Activated T-cell treated with anti-CD3 and anti-CD28 coated beads for 4 hours (primary cell): ENCODE data around the gene USP48.
"Not testable (repeated sequence)": the region's sequence is repeated elsewhere in the genome, so short reads cannot be mapped to it uniquely, and the experiment has no call there.

Experiments
- DNase-seq: peaks from one replicate; pipeline ENCODE4 v3.0.0-alpha.2; 2020

USP48 gene

GRCh38 chr1:21691739-21692138, 91.2 kb downstream of the USP48 start:
- no peak for DNase-seq

GRCh38 chr1:21689661-21690372, 93.1 kb downstream of the USP48 start:
- no peak for DNase-seq

GRCh38 chr1:21687081-21687529, 95.8 kb downstream of the USP48 start:
- no peak for DNase-seq

GRCh38 chr1:21685946-21686678, 96.8 kb downstream of the USP48 start:
- no peak for DNase-seq

- no peak for DNase-seq
Observed at GRCh38 chr1:21681426-21681825, 101.5 kb downstream of the USP48 start.

- no peak for DNase-seq
Observed at GRCh38 chr1:21680918-21681317, 102.0 kb downstream of the USP48 start.

GRCh38 chr1:21680381-21680780, 102.6 kb downstream of the USP48 start:
- DNase-seq = no peak

GRCh38 chr1:21677168-21677567, 105.8 kb downstream of the USP48 start:
- no peak for DNase-seq

GRCh38 chr1:21674957-21675356, 108.0 kb downstream of the USP48 start:
- no peak for DNase-seq

- DNase-seq = not testable (repeated sequence)
Observed at GRCh38 chr1:21673853-21674252, 109.1 kb downstream of the USP48 start.

GRCh38 chr1:21673277-21673780, 109.6 kb downstream of the USP48 start:
- DNase-seq = no peak

GRCh38 chr1:21672478-21673276, 110.3 kb downstream of the USP48 start:
- DNase-seq = no peak

- DNase-seq = no peak
Observed at GRCh38 chr1:21671915-21672314, 111.0 kb downstream of the USP48 start.

GRCh38 chr1:21670956-21671902, 111.7 kb downstream of the USP48 start:
- DNase-seq = no peak

GRCh38 chr1:21670059-21670881, 112.7 kb downstream of the USP48 start:
- DNase-seq = no peak

GRCh38 chr1:21669258-21670058, 113.5 kb downstream of the USP48 start, which contains the start of gene RAP1GAP:
Gene RAP1GAP (minus strand): TSS chr1:21669357. CDS start chr1:21620032, 49,325 bp downstream.
- DNase-seq = no peak

- DNase-seq = no peak
Observed at GRCh38 chr1:21668951-21669257, 114.0 kb downstream of the USP48 start.

GRCh38 chr1:21668232-21668950, 114.6 kb downstream of the USP48 start:
- DNase-seq = no peak

- no peak for DNase-seq
Observed at GRCh38 chr1:21667348-21668231, 115.4 kb downstream of the USP48 start.
